Measurements from ENCODE around the gene KRI1.

DNA sequence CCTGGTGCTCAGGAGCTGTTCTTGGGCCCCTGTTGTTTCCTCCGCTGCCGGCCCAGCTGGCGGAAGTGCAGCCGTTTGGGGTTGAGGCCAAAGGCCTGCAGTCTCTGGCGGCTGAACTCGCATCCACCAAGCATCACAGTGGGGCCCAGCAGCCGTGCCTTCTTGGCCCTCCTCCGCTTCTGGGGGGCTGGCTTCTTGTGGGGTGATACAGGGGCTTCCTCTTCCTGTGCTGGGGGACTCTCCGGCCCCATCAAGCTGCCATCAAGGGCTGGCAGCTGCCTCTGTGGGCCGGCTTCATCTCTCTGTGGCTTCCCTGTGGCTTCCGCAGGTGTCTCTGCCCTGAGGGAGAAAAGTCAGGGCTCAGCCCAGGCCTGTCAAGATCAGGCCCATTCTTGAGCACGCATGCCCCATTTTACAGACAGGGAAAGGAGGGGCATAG is 11.8 kb downstream of the KRI1 start:
- TF ChIP-seq, protein P1, sequence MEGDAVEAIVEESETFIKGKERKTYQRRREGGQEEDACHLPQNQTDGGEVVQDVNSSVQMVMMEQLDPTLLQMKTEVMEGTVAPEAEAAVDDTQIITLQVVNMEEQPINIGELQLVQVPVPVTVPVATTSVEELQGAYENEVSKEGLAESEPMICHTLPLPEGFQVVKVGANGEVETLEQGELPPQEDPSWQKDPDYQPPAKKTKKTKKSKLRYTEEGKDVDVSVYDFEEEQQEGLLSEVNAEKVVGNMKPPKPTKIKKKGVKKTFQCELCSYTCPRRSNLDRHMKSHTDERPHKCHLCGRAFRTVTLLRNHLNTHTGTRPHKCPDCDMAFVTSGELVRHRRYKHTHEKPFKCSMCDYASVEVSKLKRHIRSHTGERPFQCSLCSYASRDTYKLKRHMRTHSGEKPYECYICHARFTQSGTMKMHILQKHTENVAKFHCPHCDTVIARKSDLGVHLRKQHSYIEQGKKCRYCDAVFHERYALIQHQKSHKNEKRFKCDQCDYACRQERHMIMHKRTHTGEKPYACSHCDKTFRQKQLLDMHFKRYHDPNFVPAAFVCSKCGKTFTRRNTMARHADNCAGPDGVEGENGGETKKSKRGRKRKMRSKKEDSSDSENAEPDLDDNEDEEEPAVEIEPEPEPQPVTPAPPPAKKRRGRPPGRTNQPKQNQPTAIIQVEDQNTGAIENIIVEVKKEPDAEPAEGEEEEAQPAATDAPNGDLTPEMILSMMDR (IDR thresholded peaks at IDR 0.05), result no peak
- TF ChIP-seq POLR2A (IDR thresholded peaks at IDR 0.05), result no peak
- no peak for TF ChIP-seq POLR2AphosphoS5 (IDR thresholded peaks at IDR 0.05)
- no peak for TF ChIP-seq EP300 (IDR thresholded peaks at IDR 0.05)

Data from gastroesophageal sphincter (tissue), 3 donors.